Duodenal mucosa (tissue), 2 donors: Measurements from ENCODE around the gene ST3GAL4.
"Not testable (repeated sequence)": the region's sequence is repeated elsewhere in the genome, so short reads cannot be mapped to it uniquely, and the experiment has no call there.

Source experiments
- H3K27ac ChIP-seq: one replicate; pipeline ENCODE4 v1.7.0; 2013; ENCODE audit warnings: low read depth, low read length
- H3K27me3 ChIP-seq, 2 donors: one replicate each; pipeline ENCODE4 v1.7.0; 2013; ENCODE audit warnings: low read length in 2 of 2, control low read depth in 1 of 2; ENCODE audit not compliant: insufficient read depth in 2 of 2, control insufficient read depth in 1 of 2
- H3K36me3 ChIP-seq, 2 donors: one replicate each; pipeline ENCODE4 v1.7.0; 2013; ENCODE audit warnings: low read length in 2 of 2, control low read depth in 1 of 2; ENCODE audit not compliant: insufficient read depth in 2 of 2, control insufficient read depth in 1 of 2
- H3K4me1 ChIP-seq, 2 donors: one replicate each; pipeline ENCODE4 v1.7.0; 2013; ENCODE audit warnings: low read length in 2 of 2, control low read depth in 1 of 2; ENCODE audit not compliant: insufficient read depth in 2 of 2, control insufficient read depth in 1 of 2
- H3K4me3 ChIP-seq, 2 donors: one replicate each; pipeline ENCODE4 v1.7.0; 2013; ENCODE audit warnings: low read length in 2 of 2, low read depth in 1 of 2
- H3K9ac ChIP-seq, 2 donors: one replicate each; pipeline ENCODE4 v1.7.0; 2013; ENCODE audit warnings: low read length in 2 of 2, low read depth in 1 of 2
- H3K9me3 ChIP-seq, 2 donors: one replicate each; pipeline ENCODE4 v1.7.0; 2013; ENCODE audit warnings: low read length in 2 of 2, control low read depth in 1 of 2; ENCODE audit not compliant: control insufficient read depth in 1 of 2

Gene ST3GAL4

DNA sequence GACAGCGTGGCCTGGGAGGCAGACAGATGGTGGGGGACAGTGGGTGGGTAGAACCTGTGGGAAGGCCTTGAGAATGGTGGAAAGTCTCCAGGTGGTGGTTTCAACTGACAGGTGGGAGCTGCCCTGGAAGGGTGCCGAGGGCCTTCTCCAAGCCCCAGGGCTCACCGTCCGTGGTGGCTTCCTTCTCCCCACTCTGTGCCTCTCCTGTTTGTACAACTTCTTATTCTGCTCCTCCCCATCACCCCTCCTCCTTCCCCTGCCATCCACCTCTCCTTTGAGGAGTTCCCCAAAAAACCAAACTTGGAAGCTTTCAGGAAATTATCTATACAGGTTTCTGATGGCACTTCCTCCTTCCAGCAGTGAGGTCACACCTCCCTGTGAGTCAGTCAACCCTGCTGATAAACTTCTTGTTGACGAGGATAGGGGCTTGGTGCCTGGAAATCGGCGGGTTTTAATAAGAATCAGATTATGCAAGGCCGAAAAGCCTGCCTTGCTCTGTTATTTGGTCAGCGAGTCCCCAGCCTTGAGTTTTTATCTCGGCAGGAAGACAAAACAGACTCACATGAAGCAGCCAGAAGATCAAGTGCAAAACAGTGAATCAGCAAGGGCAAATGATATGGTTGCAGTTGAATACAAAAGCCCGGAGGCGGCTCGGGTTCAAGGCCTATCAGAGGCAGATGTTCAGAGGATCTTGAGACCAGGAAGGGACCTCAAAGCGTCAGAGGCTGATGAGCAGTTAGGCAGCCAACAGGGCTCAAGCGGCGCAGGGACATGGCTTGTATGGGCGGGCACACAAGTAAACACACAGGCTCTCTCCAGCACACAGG lies 9.5 kb upstream of the ST3GAL4 start:
- no peak overlapping the region for H3K4me3 ChIP-seq
- H3K9ac ChIP-seq: no peak overlapping the region
- peaks cover 4 to 46% of the 10 kb centered on the region in 2 donors for H3K36me3 ChIP-seq
- peaks cover 0 to 8% of the 10 kb centered on the region in 2 donors for H3K4me1 ChIP-seq
- H3K27ac ChIP-seq: no peak overlapping the region
- H3K9me3 ChIP-seq: no peaks in the 10 kb centered on the region
- no peaks in the 10 kb centered on the region for H3K27me3 ChIP-seq

DNA sequence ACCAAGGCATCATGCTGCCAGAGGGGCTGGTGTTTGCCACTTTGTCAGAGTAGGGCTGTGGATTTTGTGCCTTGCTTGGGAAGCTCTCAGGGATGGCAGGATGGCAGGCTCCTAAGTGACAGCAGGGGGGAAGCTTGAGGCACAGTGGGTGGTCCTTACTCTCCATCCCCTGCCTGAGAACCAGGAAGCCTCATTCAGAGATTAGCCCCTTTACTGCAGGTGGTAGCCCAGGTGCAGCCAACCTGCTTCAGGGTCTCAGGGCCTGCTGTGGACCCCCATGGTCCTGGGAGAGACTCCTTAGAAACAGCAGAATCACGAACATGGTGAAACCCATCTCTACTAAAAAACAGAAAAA lies 8.9 kb upstream of the ST3GAL4 start:
- H3K9me3 ChIP-seq: no peaks in the 10 kb centered on the region
- no peak overlapping the region for H3K4me3 ChIP-seq
- H3K9ac ChIP-seq: no peak overlapping the region
- peaks cover 4 to 40% of the 10 kb centered on the region in 2 donors for H3K36me3 ChIP-seq
- H3K4me1 ChIP-seq: peaks cover 0 to 8% of the 10 kb centered on the region in 2 donors
- H3K27me3 ChIP-seq: no peaks in the 10 kb centered on the region
- H3K27ac ChIP-seq: no peak overlapping the region

DNA sequence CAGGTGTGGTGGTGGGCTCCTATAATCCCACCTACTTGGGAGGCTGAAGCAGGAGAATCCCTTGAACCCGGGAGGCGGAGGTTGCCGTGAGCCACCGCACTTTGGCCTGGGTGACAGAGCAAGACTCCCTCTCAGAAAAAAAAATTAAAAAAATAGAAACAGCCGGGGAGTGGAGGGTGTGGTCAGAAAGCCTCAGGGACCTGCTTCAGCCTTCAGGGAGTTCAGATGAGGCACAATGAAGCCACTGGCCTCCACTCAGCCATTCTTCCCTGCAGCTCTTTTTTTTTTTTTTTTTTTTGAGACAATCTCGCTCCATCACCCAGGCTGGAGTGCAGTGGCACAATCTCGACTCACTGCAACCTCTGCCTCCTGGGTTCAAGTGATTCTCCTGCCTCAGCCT lies 8.5 kb upstream of the ST3GAL4 start:
- H3K27ac ChIP-seq, H3K9me3 ChIP-seq, H3K4me3 ChIP-seq, H3K27me3 ChIP-seq, H3K9ac ChIP-seq, H3K4me1 ChIP-seq: not testable (repeated sequence)
- H3K36me3 ChIP-seq: peaks cover 4 to 36% of the 10 kb centered on the region in 2 donors

DNA sequence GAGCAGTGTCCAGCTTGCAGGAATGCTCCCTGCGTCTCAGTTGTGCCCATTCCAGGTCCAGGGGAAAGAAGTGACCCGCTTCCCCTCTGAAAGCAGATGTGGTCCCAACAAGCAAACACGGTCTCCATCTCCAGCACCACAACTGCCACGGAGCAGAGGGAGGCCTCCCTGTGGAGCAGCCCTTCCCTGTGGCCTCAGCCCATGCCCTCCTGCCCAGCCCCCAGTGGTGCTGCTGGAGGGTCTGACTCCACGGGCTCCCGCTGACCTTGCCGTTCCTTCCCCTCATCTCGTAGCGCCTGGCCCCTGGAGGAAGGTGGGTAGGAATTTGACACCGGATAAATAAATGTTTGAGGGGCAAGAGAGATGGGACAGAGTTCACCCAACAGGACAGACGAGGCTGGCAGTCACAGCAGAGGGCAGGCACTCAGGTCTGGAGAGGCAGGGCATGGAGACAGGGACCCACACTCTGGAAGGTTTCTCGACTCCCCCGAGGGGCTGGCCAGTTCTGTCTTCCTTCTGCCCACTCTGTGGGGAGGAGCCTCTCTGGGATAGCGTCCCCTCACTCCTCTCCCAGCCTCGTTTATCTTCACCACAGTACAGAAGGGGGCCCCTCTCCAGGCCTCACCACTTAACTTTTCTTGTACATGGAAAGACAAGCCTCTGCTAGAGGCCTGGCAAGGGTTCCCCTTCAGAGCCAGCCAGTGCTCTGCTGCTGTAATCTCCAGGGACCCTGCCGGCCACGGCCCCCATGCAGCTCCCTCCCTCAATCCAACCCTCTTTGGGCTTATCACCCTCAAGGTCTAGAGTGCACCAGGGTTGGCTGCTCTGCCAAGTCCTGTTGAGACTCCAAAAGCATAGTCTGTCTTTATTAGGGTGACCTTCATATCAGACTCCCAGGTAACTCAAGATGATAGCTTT lies 7.5 kb upstream of the ST3GAL4 start:
- no peak overlapping the region for H3K9ac ChIP-seq
- no peaks in the 10 kb centered on the region for H3K9me3 ChIP-seq
- H3K27ac ChIP-seq: no peak overlapping the region
- H3K27me3 ChIP-seq: no peaks in the 10 kb centered on the region
- peaks cover 4 to 32% of the 10 kb centered on the region in 2 donors for H3K36me3 ChIP-seq
- H3K4me1 ChIP-seq: peaks cover 4 to 8% of the 10 kb centered on the region in 2 donors
- no peak overlapping the region for H3K4me3 ChIP-seq

DNA sequence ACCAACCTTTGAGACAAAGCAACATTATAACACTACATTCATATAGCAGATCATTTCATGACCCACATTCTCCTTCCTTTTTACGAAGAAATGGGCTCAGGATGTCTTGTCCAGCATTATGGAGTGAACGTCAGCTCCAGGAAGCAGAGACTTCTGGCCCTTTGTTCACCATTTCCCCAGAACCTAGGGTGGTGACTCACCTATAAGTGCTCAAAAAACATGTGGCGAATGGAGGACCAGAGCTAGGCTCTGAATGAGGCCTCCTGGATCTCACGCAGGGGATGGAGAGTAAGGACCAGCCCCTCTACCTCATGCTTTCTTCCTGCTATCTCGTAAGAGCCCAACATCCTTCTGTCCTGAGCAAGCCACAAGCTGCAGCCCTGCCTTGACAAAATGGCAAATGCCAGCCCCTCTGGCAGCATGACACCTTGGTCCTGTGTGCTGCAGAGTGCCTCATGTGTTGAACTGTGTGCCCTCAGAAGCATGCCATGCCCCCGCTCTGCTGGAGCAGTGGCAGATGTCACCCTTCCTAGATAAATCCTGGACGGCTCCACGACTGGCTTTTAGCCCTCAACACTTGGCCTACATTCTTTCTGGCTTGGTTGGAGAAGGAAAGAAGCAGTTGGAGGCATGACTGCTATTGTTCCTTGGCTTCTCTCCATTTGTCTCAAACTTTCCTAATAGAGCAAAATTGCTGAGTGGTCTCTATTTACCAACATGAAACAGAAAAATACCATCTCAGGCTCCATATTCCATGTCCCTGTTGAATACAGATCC lies 6.5 kb upstream of the ST3GAL4 start:
- no peaks in the 10 kb centered on the region for H3K27me3 ChIP-seq
- H3K4me3 ChIP-seq: no peak overlapping the region
- no peaks in the 10 kb centered on the region for H3K9me3 ChIP-seq
- H3K4me1 ChIP-seq: peaks cover 4 to 8% of the 10 kb centered on the region in 2 donors
- peaks cover 0 to 22% of the 10 kb centered on the region in 2 donors for H3K36me3 ChIP-seq
- H3K27ac ChIP-seq: no peak overlapping the region
- no peak overlapping the region for H3K9ac ChIP-seq

DNA sequence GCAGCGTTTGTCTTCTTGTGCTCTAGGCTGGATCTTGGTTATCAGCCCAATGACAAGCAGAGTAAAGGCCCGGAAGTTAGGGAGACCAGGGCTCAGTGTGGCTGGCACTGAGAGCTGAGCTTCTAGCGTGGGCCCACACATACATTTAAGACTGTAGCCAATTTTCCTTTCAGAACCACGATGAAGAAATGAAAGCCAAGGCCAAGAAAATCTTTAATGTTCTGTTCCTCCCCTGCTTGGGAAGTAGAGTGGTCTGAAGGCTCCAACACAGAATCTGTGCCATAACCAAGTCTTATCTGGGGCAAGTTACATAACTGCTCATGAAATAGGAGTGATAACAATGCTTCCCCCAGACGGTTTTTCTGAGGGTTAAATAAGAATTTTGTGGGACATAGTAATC lies 4.7 kb upstream of the ST3GAL4 start:
- no peak overlapping the region for H3K4me3 ChIP-seq
- peaks cover 13 to 16% of the 10 kb centered on the region in 2 donors for H3K4me1 ChIP-seq
- H3K9me3 ChIP-seq: no peaks in the 10 kb centered on the region
- H3K27ac ChIP-seq: no peak overlapping the region
- H3K9ac ChIP-seq: no peak overlapping the region
- peaks cover 0 to 8% of the 10 kb centered on the region in 2 donors for H3K36me3 ChIP-seq
- H3K27me3 ChIP-seq: no peaks in the 10 kb centered on the region

DNA sequence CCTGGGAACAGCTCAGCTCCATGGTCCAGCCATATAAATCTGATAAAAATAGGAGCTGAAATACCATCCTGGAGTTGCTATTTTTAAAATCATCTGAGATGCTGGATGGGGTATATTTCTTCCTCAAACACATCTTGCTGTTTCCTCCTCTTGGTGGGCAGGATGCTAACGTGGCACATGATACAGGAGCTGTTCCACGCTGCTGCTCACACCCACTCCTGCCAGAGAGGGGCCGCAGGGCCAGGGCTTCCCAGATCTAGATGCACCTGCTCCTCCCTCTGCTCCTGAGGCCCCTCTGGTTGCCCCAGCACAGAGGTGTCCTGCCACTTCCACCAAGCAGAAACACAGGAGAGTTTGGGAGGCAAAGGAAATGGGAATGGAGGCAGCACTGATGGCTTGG lies 3.3 kb upstream of the ST3GAL4 start:
- Histone ChIP-seq H3K27ac (no peak overlapping the region), H3K36me3 (peaks cover 0 to 3% of the 10 kb centered on the region in 2 donors), H3K9me3 (no peaks in the 10 kb centered on the region), H3K27me3 (no peaks in the 10 kb centered on the region), H3K4me1 (peaks cover 16 to 20% of the 10 kb centered on the region in 2 donors), H3K9ac (no peak overlapping the region), H3K4me3 (no peak overlapping the region)

DNA sequence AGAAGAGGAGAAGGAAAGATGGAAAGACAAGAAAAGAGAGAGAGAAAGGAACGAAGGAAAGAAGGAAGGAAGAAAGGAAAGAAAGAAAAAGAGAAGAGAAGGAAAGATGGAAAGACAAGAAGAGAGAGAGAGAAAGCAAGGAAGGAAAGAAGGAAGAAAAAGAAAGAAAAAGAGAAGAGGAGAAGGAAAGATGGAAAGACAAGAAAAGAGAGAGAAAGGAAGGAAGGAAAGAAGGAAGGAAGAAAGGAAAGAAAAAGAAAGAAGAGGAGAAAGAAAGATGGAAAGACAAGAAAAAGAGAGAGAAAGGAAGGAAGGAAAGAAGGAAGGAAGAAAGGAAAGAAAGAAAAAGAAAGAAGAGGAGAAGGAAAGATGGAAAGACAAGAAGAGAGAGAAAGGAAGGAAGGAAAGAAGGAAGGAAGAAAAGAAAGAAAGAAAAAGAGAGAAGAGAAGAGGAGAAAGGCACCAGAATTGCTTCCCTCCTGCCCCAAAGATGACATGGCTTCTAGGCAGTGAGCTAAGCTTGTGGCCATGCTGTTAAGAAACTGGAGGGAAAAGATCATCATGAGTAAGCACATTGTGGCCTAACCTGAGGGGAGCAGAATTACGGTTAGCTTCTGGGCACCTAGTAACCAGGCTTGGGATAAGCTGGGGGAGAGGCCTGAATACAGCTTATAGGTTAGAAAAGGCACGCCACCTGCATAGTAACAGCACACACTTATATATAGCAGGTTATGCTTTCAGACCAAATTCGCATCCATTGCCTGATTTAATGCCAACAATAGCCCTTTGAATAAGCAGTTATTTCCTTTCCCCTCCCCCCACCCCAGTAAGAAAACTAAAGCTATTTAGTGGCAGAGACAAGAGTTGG lies 2.3 kb upstream of the ST3GAL4 start:
- H3K36me3 ChIP-seq: no peaks in the 10 kb centered on the region
- no peak overlapping the region for H3K9ac ChIP-seq
- H3K9me3 ChIP-seq: no peaks in the 10 kb centered on the region
- peaks cover 16 to 20% of the 10 kb centered on the region in 2 donors for H3K4me1 ChIP-seq
- no peak overlapping the region for H3K27ac ChIP-seq
- no peak overlapping the region for H3K4me3 ChIP-seq
- no peaks in the 10 kb centered on the region for H3K27me3 ChIP-seq

DNA sequence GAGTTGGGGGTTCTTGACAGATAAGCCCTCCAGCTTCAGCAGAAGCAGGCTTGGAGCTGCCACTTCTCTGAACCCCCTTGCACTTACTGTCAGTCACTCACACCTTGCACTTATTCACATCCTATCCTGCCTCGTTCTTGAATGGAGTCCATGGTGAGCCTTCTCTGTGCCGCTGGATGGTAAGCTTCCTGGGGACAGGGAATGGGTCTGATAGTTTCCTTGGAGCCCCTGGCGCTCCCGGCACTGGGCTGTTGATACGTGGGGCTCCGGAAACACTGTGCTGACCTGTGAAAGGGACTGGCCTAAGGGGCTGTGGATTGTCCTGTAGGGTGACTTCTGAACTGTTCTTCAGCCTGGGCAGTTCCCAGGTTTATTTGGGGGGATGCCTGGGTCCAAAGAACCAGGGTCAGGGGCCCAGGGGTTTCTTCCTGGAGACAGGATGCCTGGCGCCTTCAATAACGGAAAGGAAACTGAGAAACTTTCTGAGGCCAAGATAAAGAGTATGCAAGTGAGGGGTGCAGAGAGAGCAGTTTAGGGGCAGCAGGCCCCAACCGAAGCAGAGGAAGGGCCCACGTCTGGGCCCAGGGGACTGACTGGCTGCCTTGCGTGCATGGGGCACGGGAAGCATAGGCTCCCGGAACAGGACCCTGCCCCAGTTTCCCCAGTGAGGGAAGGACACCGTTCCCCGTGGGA lies 709 bp upstream of the ST3GAL4 start:
- Histone ChIP-seq H3K4me1 (peaks cover 7 to 20% of the 10 kb centered on the region in 2 donors), H3K36me3 (no peaks in the 10 kb centered on the region), H3K27me3 (no peaks in the 10 kb centered on the region), H3K9me3 (no peaks in the 10 kb centered on the region), H3K4me3 (peak overlapping the region; percentile 74 to 79), H3K9ac (peak overlapping the region; percentile 43 to 60), H3K27ac (peak overlapping the region; percentile 56)
